HT-29 (cell line): ENCODE measurements around the gene SUGP2. TPM values are rescaled to one million over a fixed set of nuclear protein-coding genes. Genes with fewer than 3 reads are reported as not detected.
"Not testable (repeated sequence)": the region's sequence is repeated elsewhere in the genome, so short reads cannot be mapped to it uniquely, and the experiment has no call there.

Experiments used
- DNase-seq: peaks from one replicate; pipeline ENCODE4 v3.0.0-alpha.2; 2015; ENCODE audit warnings: low spot score
- total RNA-seq: library from RNA; depleted of rRNA; stranded (reverse); fragments of >200 nt; shearing (Covaris generic); gene quantifications from 2 replicates; pipeline ENCODE4 v1.2.3, GENCODE V29; 2014; rRNA removed

SUGP2 gene
- total RNA-seq, 1 experiment from 2014 or later = 37.7 TPM

DNA sequence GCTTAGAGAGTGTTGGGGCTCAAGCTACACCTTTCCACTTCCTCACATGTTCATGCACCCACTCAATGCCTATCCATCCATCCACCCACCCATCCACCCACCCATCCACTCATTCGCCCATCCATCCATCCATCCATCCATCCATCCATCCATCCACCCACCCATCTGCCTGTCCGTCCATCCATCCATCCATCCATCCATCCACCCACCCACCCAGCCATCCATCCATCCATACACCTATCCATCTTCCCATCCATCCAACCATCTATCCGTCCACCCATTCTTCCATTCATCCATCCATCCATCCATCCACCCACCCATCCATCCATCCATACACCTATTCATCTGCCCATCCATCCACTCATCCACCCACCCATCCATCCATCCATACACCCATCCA lies 79.2 kb downstream of the SUGP2 start:
- no peak for DNase-seq

- not testable (repeated sequence) for DNase-seq
Observed at GRCh38 chr19:18952364-18953003, 80.8 kb downstream of the SUGP2 start.

GRCh38 chr19:18951721-18952281 lies 81.5 kb downstream of the SUGP2 start:
- no peak for DNase-seq

- DNase-seq = no peak
Observed at GRCh38 chr19:18949858-18950257, 83.5 kb downstream of the SUGP2 start.

DNA sequence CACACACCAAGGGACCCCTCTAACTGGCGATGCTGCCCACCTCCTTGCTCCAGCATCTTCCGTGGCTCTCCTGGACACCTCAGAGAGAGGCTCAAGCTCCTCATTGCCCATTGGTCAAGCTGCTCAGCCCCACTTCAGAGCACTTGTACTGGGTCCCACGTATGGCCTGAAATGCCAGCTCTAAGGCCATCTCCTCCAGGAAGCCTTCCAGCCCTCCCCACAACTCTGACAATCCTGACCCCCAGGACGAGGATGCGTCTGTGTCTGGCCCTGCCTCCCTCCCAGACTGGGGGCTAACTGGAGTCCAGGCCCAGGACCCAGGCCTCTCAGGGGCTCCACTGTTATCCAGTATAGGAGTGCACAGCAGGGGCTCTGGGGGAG lies 84.4 kb downstream of the SUGP2 start:
- no peak for DNase-seq

DNA sequence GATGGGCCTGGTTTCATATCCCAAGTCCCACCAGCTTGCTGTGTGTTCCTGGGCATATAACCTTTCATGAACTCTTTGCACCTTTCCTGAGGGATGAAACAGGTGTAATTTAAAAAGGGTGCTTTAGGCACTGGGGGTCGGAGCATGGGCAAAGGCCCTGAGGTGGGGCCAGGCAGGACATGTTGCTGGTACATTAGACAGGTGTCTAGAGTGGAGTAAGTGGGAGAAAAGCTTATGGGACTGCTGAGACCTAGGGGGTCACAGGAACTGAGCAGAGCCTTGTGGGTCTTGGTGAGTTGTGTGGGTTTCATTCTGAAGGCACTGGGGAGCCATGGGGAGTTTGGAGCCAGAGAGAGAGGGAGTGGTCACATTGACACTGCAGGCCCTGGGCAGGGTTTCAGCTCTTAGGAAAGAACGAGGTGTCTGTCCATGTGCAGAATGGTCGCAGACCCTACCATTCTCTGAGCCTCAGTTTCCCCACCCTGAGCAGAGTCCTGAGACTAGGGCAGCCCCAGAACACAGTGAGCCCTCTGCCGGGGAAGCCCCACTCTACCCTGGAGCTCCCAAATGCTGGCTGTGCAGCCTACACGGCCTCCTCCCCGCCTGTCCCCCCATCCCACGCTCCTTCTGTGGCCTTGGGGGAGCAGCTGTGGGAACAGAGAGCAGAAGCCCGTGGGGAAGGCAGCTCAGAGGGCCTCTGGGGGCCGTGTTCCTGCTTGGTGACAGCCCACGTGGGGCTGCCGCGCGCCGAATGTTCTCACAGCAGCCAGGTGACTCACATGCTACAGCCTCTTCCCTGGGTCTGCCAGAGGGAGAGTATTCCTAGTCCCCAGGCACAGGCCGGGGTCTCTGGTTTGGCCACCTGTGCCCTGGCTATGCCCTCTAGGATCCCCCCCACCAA lies 85.0 kb downstream of the SUGP2 start:
- DNase-seq = no peak

- DNase-seq = no peak
Observed at GRCh38 chr19:18946918-18947317, 86.4 kb downstream of the SUGP2 start.

DNA sequence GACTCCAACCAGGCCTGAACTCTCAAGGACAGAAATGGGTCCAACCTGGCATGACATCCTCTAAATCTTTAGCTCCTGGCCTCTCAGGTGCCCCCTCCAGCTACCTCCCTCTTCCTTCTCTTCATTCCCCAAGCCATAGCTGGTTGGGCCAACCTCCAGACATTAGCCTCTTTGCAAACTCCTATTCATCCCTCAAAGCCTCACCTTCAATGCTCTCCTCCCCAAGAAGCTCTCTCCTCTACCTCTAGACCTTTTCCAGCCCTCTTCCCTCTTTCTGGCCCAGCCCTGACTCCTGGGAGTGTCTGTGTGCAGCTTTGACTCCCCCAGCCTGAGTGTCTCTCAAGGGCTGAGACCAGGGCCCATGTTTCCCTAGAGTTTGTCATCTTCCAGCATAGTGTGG lies 87.0 kb downstream of the SUGP2 start:
- no peak for DNase-seq

DNA sequence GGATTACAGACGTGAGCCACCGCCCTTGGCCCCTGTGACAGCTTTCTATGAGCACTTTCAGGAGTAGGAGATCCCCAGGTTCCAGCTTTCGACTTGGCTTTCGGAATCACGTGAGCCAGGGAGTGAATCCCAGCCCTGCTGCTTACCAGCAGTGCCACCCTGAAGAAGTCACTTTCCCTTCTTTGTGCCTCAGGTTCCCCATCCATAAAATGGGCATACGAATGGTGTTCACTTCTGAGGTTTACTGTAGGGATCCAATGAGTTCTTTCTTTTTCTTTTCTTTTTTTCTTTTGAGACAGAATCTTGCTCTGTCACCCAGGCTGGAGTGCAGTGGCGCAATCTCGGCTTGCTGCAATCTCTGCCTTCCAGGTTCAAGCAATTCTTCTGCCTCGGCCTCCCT lies 88.0 kb downstream of the SUGP2 start:
- DNase-seq = no peak

DNA sequence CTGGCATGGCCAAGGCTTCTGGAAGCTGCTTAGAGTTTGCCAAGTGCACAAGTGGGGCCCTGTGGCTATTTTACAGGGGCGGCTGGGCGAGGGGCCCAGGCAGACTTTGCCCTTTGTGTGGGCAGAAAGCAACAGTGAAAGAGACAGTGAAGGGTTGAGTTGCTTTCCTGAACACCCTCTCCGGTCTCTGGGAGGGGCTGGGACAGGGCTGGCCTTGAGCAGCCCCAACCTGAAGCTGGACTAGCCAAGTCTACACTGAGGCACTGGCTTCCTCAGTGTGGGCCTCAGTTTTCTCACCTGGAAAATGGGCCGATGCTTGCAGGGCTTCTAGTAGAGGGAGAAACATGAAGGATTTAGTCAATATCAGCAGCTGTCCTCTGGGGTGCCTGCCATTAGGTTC lies 89.9 kb downstream of the SUGP2 start:
- DNase-seq = no peak

GRCh38 chr19:18942692-18943091 lies 90.6 kb downstream of the SUGP2 start:
- DNase-seq = no peak

DNA sequence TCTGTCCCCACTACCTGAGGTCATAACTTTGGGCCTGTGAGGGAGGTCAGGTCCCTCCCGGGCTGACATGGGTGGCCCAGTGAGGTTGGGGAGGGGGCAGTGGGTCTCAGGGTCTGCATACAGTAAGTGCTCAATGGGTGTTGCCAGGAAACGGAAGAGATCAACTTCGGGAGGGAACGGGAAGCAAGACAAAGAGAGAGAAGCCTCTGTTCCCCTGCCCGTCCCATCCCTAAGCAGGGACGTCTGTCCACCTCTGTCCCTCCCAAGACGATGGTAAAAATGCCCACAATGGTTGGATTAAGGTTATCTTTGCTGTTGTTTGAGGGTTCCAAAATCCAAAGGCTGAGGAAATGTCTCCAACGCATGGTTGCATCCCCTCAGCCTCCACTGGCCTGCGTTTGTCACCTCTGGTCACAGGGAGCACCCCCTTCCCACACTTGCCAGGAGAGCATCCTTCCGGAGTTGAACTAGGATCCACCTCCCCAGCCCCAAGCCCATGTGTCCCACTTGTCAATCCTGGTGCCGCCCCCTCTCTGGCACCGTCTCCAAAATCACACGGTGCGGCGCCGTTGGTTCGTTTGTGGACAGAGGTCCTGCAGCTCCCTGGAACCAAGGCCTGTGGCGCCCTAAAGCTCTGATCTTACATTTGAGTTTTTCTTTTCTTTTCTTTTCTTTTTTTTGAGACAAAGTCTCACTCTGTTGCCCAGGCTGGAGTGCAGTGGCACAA lies 91.5 kb downstream of the SUGP2 start:
- DNase-seq = no peak

Other genes starting within 250 kb of the SUGP2 start
- not detected in 2 replicates for gene COMP, start 242.2 kb downstream of the SUGP2 start, total RNA-seq
- gene UPF1, start 201.6 kb downstream of the SUGP2 start, total RNA-seq = 73.7 and 79.5 TPM in 2 replicates
- gene CERS1, start 137.4 kb downstream of the SUGP2 start, total RNA-seq = not detected in 2 replicates
- 290 and 317 TPM in 2 replicates for gene COPE, start 114.1 kb downstream of the SUGP2 start, total RNA-seq
- 69.4 and 81.8 TPM in 2 replicates for gene DDX49, start 113.8 kb downstream of the SUGP2 start, total RNA-seq
- gene HOMER3, start 92.3 kb downstream of the SUGP2 start, total RNA-seq = 6.9 and 7.5 TPM in 2 replicates
- gene ARMC6, start 86 bp upstream of the SUGP2 start, total RNA-seq = 91.3 and 110 TPM in 2 replicates
- gene SLC25A42, start 30.5 kb upstream of the SUGP2 start, total RNA-seq = 2.4 and 3.2 TPM in 2 replicates
- 59.0 and 63.8 TPM in 2 replicates for gene TMEM161A, start 105.0 kb upstream of the SUGP2 start, total RNA-seq
- gene MEF2B, start 136.7 kb upstream of the SUGP2 start, total RNA-seq = 0.38 and 0.55 TPM in 2 replicates
- 40.1 and 50.5 TPM in 2 replicates for gene BORCS8, start 158.6 kb upstream of the SUGP2 start, total RNA-seq
- 75.0 and 89.8 TPM in 2 replicates for gene RFXANK, start 158.7 kb upstream of the SUGP2 start, total RNA-seq
- gene NR2C2AP, start 169.9 kb upstream of the SUGP2 start, total RNA-seq = 28.7 and 32.3 TPM in 2 replicates
- not detected in 2 replicates for gene NCAN, start 178.4 kb upstream of the SUGP2 start, total RNA-seq
- gene TM6SF2, start 239.8 kb upstream of the SUGP2 start, total RNA-seq = not detected in 2 replicates